DND-41 (cell line): ENCODE results near the gene IFNA4.
A peak's percentile ranks its signal among the peaks of the same experiment; 100 is the strongest.
"Not testable (repeated sequence)": the region's sequence is repeated elsewhere in the genome, so short reads cannot be mapped to it uniquely, and the experiment has no call there.

Experiments used
- ATAC-seq: fragments of 200-7000 bp; cut with Tn5 transposase; 3 replicates; pipeline ENCODE4 v1.9.1; 2021; ENCODE audit warnings: low read depth; ENCODE audit not compliant: insufficient read depth
- DNase-seq: peaks from one replicate; pipeline ENCODE4 v3.0.0-alpha.2; 2020
- H2AFZ ChIP-seq: 2 replicates; pipeline ENCODE4 v1.6.0; 2012; ENCODE audit warnings: low read depth, low read length
- H3K27ac ChIP-seq: 2 replicates; pipeline ENCODE4 v1.5.1; 2012; ENCODE audit warnings: low read length, inconsistent platforms
- H3K27me3 ChIP-seq: fragments of 200-600 bp; sonication (generic); 2 replicates; pipeline ENCODE4 v1.6.0; 2012; ENCODE audit warnings: low read length, mild to moderate bottlenecking, inconsistent platforms; ENCODE audit not compliant: insufficient read depth, poor library complexity
- H3K36me3 ChIP-seq: 2 replicates; pipeline ENCODE4 v1.5.1; 2012; ENCODE audit warnings: low read length, inconsistent platforms; ENCODE audit not compliant: insufficient read depth
- H3K4me1 ChIP-seq: 2 replicates; pipeline ENCODE4 v1.5.1; 2012; ENCODE audit warnings: mild to moderate bottlenecking, low read length; ENCODE audit not compliant: insufficient read depth
- H3K4me2 ChIP-seq: 2 replicates; pipeline ENCODE4 v1.6.0; 2012; ENCODE audit warnings: mild to moderate bottlenecking, moderate library complexity, low read length, inconsistent platforms; ENCODE audit not compliant: insufficient read depth
- H3K4me3 ChIP-seq, 2 experiments: fragments of 200-600 bp in 1 of 2; shearing (Covaris generic) in 1 of 2; 2 replicates each; pipeline ENCODE4 v1.5.1; 2012 to 2016; ENCODE audit warnings: inconsistent platforms in 2 of 2, low read length in 2 of 2, mild to moderate bottlenecking in 2 of 2, low read depth in 1 of 2, moderate library complexity in 1 of 2
- H3K79me2 ChIP-seq: 2 replicates; pipeline ENCODE4 v1.6.0; 2012; ENCODE audit warnings: low read length, inconsistent platforms; ENCODE audit not compliant: insufficient read depth
- H3K9ac ChIP-seq: 2 replicates; pipeline ENCODE4 v1.6.0; 2012; ENCODE audit warnings: low read depth, mild to moderate bottlenecking, inconsistent platforms, low read length, moderate library complexity
- H3K9me3 ChIP-seq: 2 replicates; pipeline ENCODE4 v1.5.1; 2012; ENCODE audit warnings: low read length, moderate library complexity, mild to moderate bottlenecking, inconsistent platforms; ENCODE audit not compliant: insufficient read depth, severe bottlenecking
- H4K20me1 ChIP-seq: 2 replicates; pipeline ENCODE4 v1.6.0; 2012; ENCODE audit warnings: low read length; ENCODE audit not compliant: insufficient read depth
- EZH2 ChIP-seq: IDR thresholded peaks from 3 replicates; pipeline ENCODE4 v1.6.1; 2012; ENCODE audit warnings: borderline replicate concordance, low read depth, mild to moderate bottlenecking, moderate library complexity, low read length, inconsistent platforms; ENCODE audit not compliant: severe bottlenecking
- TF ChIP-seq, protein P1 (sequence below): IDR thresholded peaks from 2 replicates; pipeline ENCODE4 v1.5.1; 2012; ENCODE audit warnings: borderline replicate concordance, low read length, moderate library complexity, mild to moderate bottlenecking; ENCODE audit not compliant: poor library complexity, severe bottlenecking; ENCODE audit errors: extremely low read depth

Gene IFNA4

DNA sequence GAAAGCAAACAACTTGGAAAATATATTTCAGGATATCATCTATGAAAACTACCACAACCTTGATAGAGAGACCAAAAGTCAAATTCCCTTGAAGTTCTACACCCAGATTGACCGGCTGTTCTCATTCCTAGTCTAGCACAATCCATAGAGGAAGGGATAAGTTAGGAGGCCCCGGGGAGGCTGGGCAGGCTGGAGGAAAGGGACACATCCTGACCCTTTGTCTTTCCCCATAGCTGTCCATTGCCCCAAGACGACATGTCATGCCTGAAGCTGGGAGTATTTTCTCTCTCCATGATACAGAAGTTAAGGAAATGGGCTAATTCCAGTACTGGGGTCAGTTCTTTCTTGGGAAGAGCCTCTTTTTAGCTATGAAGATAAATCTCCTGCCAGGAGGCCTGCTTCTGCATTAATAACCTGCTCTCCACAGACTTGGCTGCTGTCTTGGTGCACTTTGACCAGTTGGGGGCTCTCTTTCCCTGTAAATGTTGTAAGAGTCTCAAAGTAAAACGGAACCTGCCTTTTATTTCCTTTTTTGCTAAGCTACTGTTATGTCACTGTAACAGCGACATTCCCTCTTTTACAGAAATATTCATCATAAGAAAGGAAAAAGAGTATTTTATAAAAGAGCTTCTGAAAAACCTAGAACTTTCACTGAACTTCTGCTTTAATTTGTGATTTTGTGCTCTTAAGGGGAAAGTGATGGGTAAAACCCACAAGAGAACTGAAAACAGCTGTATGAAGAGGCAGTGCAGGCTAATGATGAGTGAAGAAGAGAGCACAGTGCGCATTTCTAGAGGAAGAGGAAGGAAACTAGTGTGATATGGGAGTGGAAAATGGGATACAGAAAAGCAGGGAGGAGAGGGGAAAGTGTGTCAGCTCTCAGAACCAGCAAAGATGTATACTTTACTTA lies 7.7 kb upstream of the IFNA4 start:
- H3K4me2 ChIP-seq = peak overlapping the region; percentile 23; the same call in 1 of the 2 replicates
- H3K9ac ChIP-seq, H3K79me2 ChIP-seq, H2AFZ ChIP-seq, H4K20me1 ChIP-seq, H3K9me3 ChIP-seq, H3K27ac ChIP-seq, H3K27me3 ChIP-seq, H3K4me1 ChIP-seq, H3K36me3 ChIP-seq, H3K4me3 ChIP-seq: not testable (repeated sequence)
- DNase-seq (peak; percentile 52), ATAC-seq (peak; percentile 93)
- TF ChIP-seq, protein P1, sequence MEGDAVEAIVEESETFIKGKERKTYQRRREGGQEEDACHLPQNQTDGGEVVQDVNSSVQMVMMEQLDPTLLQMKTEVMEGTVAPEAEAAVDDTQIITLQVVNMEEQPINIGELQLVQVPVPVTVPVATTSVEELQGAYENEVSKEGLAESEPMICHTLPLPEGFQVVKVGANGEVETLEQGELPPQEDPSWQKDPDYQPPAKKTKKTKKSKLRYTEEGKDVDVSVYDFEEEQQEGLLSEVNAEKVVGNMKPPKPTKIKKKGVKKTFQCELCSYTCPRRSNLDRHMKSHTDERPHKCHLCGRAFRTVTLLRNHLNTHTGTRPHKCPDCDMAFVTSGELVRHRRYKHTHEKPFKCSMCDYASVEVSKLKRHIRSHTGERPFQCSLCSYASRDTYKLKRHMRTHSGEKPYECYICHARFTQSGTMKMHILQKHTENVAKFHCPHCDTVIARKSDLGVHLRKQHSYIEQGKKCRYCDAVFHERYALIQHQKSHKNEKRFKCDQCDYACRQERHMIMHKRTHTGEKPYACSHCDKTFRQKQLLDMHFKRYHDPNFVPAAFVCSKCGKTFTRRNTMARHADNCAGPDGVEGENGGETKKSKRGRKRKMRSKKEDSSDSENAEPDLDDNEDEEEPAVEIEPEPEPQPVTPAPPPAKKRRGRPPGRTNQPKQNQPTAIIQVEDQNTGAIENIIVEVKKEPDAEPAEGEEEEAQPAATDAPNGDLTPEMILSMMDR = peak; percentile 66

DNA sequence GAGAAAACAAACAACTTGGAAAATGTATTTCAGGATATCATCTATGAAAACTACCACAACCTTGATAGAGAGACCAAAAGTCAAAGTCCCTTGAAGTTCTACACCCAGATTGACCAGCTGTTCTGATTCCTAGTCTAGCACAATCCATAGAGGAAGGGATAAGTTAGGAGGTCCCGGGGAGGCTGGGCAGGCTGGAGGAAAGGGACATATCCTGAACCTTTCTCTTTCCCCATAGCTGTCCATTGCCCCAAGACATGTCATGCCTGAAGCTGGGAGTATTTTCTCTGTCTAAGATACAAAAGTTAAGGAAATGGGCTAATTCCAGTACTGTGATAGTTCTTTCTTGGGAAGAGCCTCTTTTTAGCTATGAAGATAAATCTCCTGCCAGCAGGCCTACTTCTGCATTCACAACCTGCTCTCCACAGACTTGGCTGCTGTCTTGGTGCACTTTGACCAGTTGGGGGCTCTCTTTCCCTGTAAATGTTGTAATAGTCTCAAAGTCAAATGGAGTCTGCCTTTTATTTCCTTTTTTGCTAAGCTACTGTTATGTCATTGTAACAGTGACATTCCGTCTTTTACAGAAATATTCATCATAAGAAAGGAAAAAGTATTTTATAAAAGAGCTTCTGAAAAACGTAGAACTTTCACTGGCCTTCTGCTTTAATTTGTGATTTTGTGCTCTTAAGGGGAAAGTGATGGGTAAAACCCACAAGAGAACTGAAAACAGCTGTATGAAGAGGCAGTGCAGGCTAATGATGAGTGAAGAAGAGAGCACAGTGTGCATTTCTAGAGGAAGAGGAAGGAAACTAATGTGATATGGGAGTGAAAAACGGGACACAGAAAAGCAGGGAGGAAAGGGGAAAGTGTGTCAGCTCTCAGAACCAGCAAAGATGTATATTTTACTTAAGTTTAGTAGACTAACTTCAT lies 4.3 kb downstream of the IFNA4 start:
- not testable (repeated sequence) for H4K20me1 ChIP-seq, H3K36me3 ChIP-seq, H3K79me2 ChIP-seq, H2AFZ ChIP-seq, H3K27ac ChIP-seq, H3K9me3 ChIP-seq, H3K9ac ChIP-seq, H3K4me1 ChIP-seq, H3K4me3 ChIP-seq, H3K27me3 ChIP-seq, H3K4me2 ChIP-seq
- peak; percentile 32 for DNase-seq
- ATAC-seq = peak; percentile 91
- TF ChIP-seq, protein P1 = peak; percentile 68

DNA sequence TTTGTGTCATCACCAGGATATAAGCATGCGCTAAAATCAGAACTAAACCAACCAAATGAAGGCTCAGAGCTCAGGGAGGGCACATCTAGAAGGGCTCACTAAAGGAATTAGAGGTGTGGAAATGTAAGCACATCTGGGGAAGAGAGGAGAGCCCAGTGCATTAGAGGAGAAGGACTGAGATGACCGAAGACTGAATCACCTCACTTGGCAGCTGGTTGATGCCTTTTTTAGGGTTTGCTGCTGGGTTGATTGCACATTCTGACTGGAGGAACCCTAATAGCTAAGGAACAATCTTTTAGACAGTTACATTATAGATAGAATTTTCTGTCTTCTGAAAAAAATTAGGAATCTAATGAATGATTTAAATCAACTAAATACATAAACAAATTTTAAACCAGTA lies 12.7 kb downstream of the IFNA4 start:
- Histone ChIP-seq H3K27me3 (no peaks in the 10 kb centered on the region), H3K4me2 (no peak overlapping the region), H3K4me1 (no peaks in the 10 kb centered on the region), H3K9me3 (no peaks in the 10 kb centered on the region), H3K4me3 (no peak overlapping the region), H4K20me1 (no peaks in the 10 kb centered on the region), H3K36me3 (no peaks in the 10 kb centered on the region), H3K79me2 (no peaks in the 10 kb centered on the region), H2AFZ (no peak overlapping the region), H3K9ac (no peak overlapping the region), H3K27ac (no peak overlapping the region)
- ATAC-seq = no peak
- no peak for DNase-seq
- TF ChIP-seq EZH2 = no peak
- TF ChIP-seq, protein P1 = no peak
